GM12878 (cell line): ENCODE results near the gene MLLT3. TPM values are rescaled to one million over a fixed set of nuclear protein-coding genes. Genes with fewer than 3 reads are reported as not detected.

Source experiments
- ATAC-seq: fragments of 200-7000 bp; cut with Tn5 transposase; 3 replicates; pipeline ENCODE4 v1.9.1; 2020; ENCODE audit warnings: mild to moderate bottlenecking, moderate library complexity
- BruUV-seq: library from RNA; stranded (reverse); fragments of 400-500 nt; replicated peaks from 2 replicates; lab custom pipeline; 2021; lab: Mats Ljungman, UMichigan
- CTCF ChIA-PET: fragments of 300-600 bp; sonication (Branson Sonifier 250); formaldehyde crosslinking; extraction: SDS; loops from one replicate; lab custom pipeline; 2021; ENCODE audit warnings: inconsistent platforms; lab: Yijun Ruan, JAX
- POLR2A ChIA-PET: fragments of 350-600 bp; formaldehyde crosslinking; extraction: SDS; loops from one replicate; lab custom pipeline; 2021; ENCODE audit warnings: inconsistent platforms; lab: Charles Lee
- RAD21 ChIA-PET: fragments of 300-600 bp; sonication (Branson Sonifier 250); formaldehyde crosslinking; loops from one replicate; lab custom pipeline; 2023; ENCODE audit warnings: antibody characterized with exemption; ENCODE audit not compliant: unreplicated experiment; lab: Charles Lee
- SMC1A ChIA-PET: fragments of 300-600 bp; sonication (Branson Sonifier 250); formaldehyde crosslinking; loops from one replicate; lab custom pipeline; 2023; ENCODE audit not compliant: unreplicated experiment, uncharacterized antibody; lab: Charles Lee
- DNase-seq: peaks from one replicate; pipeline ENCODE4 v3.0.0-alpha.2; 2011; ENCODE audit warnings: low read depth, low spot score
- FAIRE-seq: peaks from 3 replicates; lab custom pipeline; 2011; peaks lifted over from hg19 to GRCh38; lab: Jason Lieb, UNC
- H2AFZ ChIP-seq: 2 replicates; pipeline ENCODE4 v1.6.0; 2011; ENCODE audit warnings: low read depth, low read length, control low read depth; ENCODE audit not compliant: control insufficient read depth
- H3K27ac ChIP-seq: 2 replicates; pipeline ENCODE4 v1.5.1; 2011; ENCODE audit warnings: control low read depth; ENCODE audit not compliant: control insufficient read depth, insufficient read depth
- H3K27me3 ChIP-seq, 2 experiments: replicated peaks in 1 of 2; 2 replicates each; pipeline versions ENCODE4 v1.6.0 to v1.6.1; 2011; ENCODE audit warnings: low read length in 1 of 2; ENCODE audit not compliant: control insufficient read depth in 2 of 2, insufficient read depth in 2 of 2
- H3K36me3 ChIP-seq, 2 experiments: 2 replicates each; pipeline ENCODE4 v1.5.1; 2011; ENCODE audit warnings: low read length in 1 of 2; ENCODE audit not compliant: control insufficient read depth in 2 of 2, insufficient read depth in 2 of 2
- H3K4me1 ChIP-seq: 2 replicates; pipeline ENCODE4 v1.6.1; 2011; ENCODE audit warnings: mild to moderate bottlenecking, low read length, moderate library complexity, mixed read lengths; ENCODE audit not compliant: control insufficient read depth, insufficient read depth
- H3K4me2 ChIP-seq: 2 replicates; pipeline ENCODE4 v1.6.0; 2011; ENCODE audit warnings: control low read depth; ENCODE audit not compliant: control insufficient read depth, insufficient read depth
- H3K4me3 ChIP-seq: fragments of 200-600 bp; sonication (generic); 2 replicates; pipeline ENCODE4 v1.5.1; 2016
- H3K79me2 ChIP-seq: 2 replicates; pipeline ENCODE4 v1.6.0; 2011; ENCODE audit warnings: low read length; ENCODE audit not compliant: control insufficient read depth, insufficient read depth
- H3K9ac ChIP-seq: 2 replicates; pipeline ENCODE4 v1.8.0; 2011; ENCODE audit warnings: low read length, control low read depth, mixed read lengths; ENCODE audit not compliant: control insufficient read depth, insufficient read depth
- H3K9me3 ChIP-seq: replicated peaks from 3 replicates; pipeline ENCODE4 v1.5.1; 2011; ENCODE audit warnings: mild to moderate bottlenecking, low read length; ENCODE audit not compliant: control insufficient read depth, insufficient read depth
- H4K20me1 ChIP-seq: 2 replicates; pipeline ENCODE4 v1.6.0; 2011; ENCODE audit not compliant: control insufficient read depth, insufficient read depth
- CREM ChIP-seq: IDR thresholded peaks from 2 replicates; pipeline ENCODE4 v1.6.1; 2014; ENCODE audit warnings: antibody characterized with exemption, low read depth
- CTCF ChIP-seq, 3 experiments: IDR thresholded peaks in 2 of 3; conservative IDR thresholded peaks in 1 of 3; 2 replicates each; pipeline ENCODE4 v1.5.1; 2011; ENCODE audit warnings: low read depth in 3 of 3, low read length in 3 of 3, mild to moderate bottlenecking in 3 of 3, control low read depth in 2 of 3, moderate library complexity in 2 of 3, inconsistent platforms in 1 of 3, mixed read lengths in 1 of 3; ENCODE audit not compliant: control insufficient read depth in 2 of 3, insufficient read depth in 1 of 3; ENCODE audit errors: extremely low read depth in 1 of 3
- DPF2 ChIP-seq: fragments of 450-650 bp; IDR thresholded peaks from 2 replicates; pipeline ENCODE4 v1.6.1; 2017; ENCODE audit warnings: mild to moderate bottlenecking
- EED ChIP-seq: sonication (generic); IDR thresholded peaks from 2 replicates; pipeline ENCODE4 v1.6.1; 2016; ENCODE audit warnings: antibody characterized with exemption, low read depth
- GATAD2B ChIP-seq: fragments of 450-650 bp; conservative IDR thresholded peaks from 2 replicates; pipeline ENCODE4 v1.6.1; 2017; ENCODE audit warnings: low read depth, mild to moderate bottlenecking, moderate library complexity
- HCFC1 ChIP-seq: fragments of 150-350 bp; IDR thresholded peaks from 2 replicates; pipeline ENCODE4 v1.6.1; 2014; ENCODE audit warnings: low read length
- KAT2A ChIP-seq: conservative IDR thresholded peaks from 2 replicates; pipeline ENCODE4 v1.6.1; 2011; ENCODE audit warnings: low read depth, low read length; ENCODE audit not compliant: control insufficient read depth
- LARP7 ChIP-seq: fragments of 450-650 bp; IDR thresholded peaks from 2 replicates; pipeline ENCODE4 v1.6.1; 2017; ENCODE audit warnings: mild to moderate bottlenecking
- PAX8 ChIP-seq: fragments of 450-650 bp; IDR thresholded peaks from 2 replicates; pipeline ENCODE4 v1.6.1; 2017; ENCODE audit warnings: mild to moderate bottlenecking, moderate library complexity
- RAD21 ChIP-seq: IDR thresholded peaks from 2 replicates; pipeline ENCODE4 v1.6.1; 2011; ENCODE audit warnings: mild to moderate bottlenecking, low read depth, low read length, moderate library complexity; ENCODE audit not compliant: insufficient read depth
- RAD51 ChIP-seq: fragments of 450-650 bp; IDR thresholded peaks from 2 replicates; pipeline ENCODE4 v1.6.1; 2016; ENCODE audit warnings: moderate library complexity, mild to moderate bottlenecking, inconsistent platforms
- RCOR1 ChIP-seq: conservative IDR thresholded peaks from 2 replicates; pipeline ENCODE4 v1.6.1; 2012; ENCODE audit warnings: low read depth, low read length, improper control_type of control experiment
- SMAD5 ChIP-seq: IDR thresholded peaks from 2 replicates; pipeline ENCODE4 v1.6.1; 2016; ENCODE audit warnings: antibody characterized with exemption, low read depth
- SP1 ChIP-seq: IDR thresholded peaks from one replicate; pipeline ENCODE4 v1.6.1; 2011; ENCODE audit warnings: low read depth, low read length
- STAT3 ChIP-seq: IDR thresholded peaks from 2 replicates; pipeline ENCODE4 v1.6.1; 2011; ENCODE audit warnings: low read depth, low read length, improper control_type of control experiment
- WRNIP1 ChIP-seq: IDR thresholded peaks from 2 replicates; pipeline ENCODE4 v1.6.1; 2011; ENCODE audit warnings: low read depth, low read length, improper control_type of control experiment, borderline replicate concordance
- YBX1 ChIP-seq: fragments of 450-650 bp; IDR thresholded peaks from 2 replicates; pipeline ENCODE4 v1.6.1; 2016; ENCODE audit warnings: antibody characterized with exemption
- WGBS: methylation state at CpG from one replicate; pipeline ENCODE4 v1.1.6; 2016; ENCODE audit warnings: low lambda C conversion rate; ENCODE audit not compliant: insufficient replicate concordance, insufficient coverage; ENCODE audit errors: missing lambda C conversion rate; 5-methylcytosine and 5-hydroxymethylcytosine counted together
- in situ Hi-C: fragments of 300-500 bp; cut with MboI; formaldehyde crosslinking; loops from 9 replicates; pipeline ENCODE4 v1.14.3; 2018; ENCODE audit warnings: mixed read lengths
- intact Hi-C: fragments of 100-400 bp; cut with micrococcal nuclease; formaldehyde crosslinking; loops from one replicate; pipeline ENCODE4 v1.14.2; 2022; ENCODE audit not compliant: unreplicated experiment
- polyA plus RNA-seq, 11 experiments: library from polyadenylated mRNA; depleted of rRNA in 4 of 11; unstranded in 6 of 11; stranded (reverse) in 5 of 11; fragments of >200 nt; fragmentation: Nextera tagmentation in 4 of 11; fragmentation: Illumina TruSeq in 1 of 11; extraction: Ambion mirVana in 4 of 11; extraction: Trizol in 1 of 11; gene quantifications; 1 replicate in 1 of 11; 2 replicates in 10 of 11; pipeline versions ENCODE4 v1.2.1 to v1.2.3, GENCODE V29; 2011 to 2016; ENCODE audit warnings: inconsistent platforms in 2 of 11, missing spikeins in 2 of 11, low read depth in 1 of 11
- total RNA-seq, 4 experiments: library from RNA; depleted of rRNA in 3 of 4; stranded (reverse); fragments of >200 nt in 3 of 4; fragmentation: Illumina TruSeq in 1 of 4; extraction: Trizol in 1 of 4; gene quantifications; 2 replicates each; pipeline versions ENCODE4 v1.2.1 to v1.2.3, GENCODE V29; 2013 to 2021
- TF ChIP-seq, protein P1 (sequence below): fragments of 150-350 bp; IDR thresholded peaks from 2 replicates; pipeline ENCODE4 v1.6.1; 2016; ENCODE audit warnings: low read depth, low read length

The MLLT3 gene
- total and polyA plus RNA-seq, 10 of the 15 experiments (the other 5 are each of a cell fraction or from before 2014, with no cell fraction given): 17.7 to 72.3 (median 35.6) TPM

- H3K4me2 ChIP-seq: no peak overlapping the region
- in situ Hi-C loops: no loop called here
- no peak overlapping the region for H2AFZ ChIP-seq
- 65% methylated on average over 3 of the region's 3 CpGs for WGBS
- CTCF ChIA-PET: no interaction called here
- no peaks in the 10 kb centered on the region for H3K36me3 ChIP-seq
- no peak for DNase-seq
- FAIRE-seq: no peak
- no TSS peak for BruUV-seq
- no peaks in the 10 kb centered on the region for H4K20me1 ChIP-seq
- no peaks in the 10 kb centered on the region for H3K9me3 ChIP-seq
- no peaks in the 10 kb centered on the region; the same call in 1 of the 2 replicates for H3K79me2 ChIP-seq
- H3K27ac ChIP-seq: no peak overlapping the region
- no peak for ATAC-seq
- no peak overlapping the region for H3K9ac ChIP-seq
- RAD21 ChIA-PET: no interaction called here
- H3K4me1 ChIP-seq: peaks cover 14% of the 10 kb centered on the region; the same call in 1 of the 2 replicates
- TF ChIP-seq PAX8 (no peak), HCFC1 (no peak), DPF2 (no peak), CREM (no peak), CTCF (IDR thresholded peaks at IDR 0.05 in 2 of 3, conservative IDR thresholded peaks at IDR 0.05 in 1 of 3; ENCODE audit: control insufficient read depth in 2 of 3, extremely low read depth in 1 of 3, insufficient read depth in 1 of 3, low read depth in 3 of 3, low read length in 3 of 3) (no peak), LARP7 (no peak), RAD21 (no peak), SMAD5 (no peak), SP1 (no peak), EED (no peak), STAT3 (no peak), RAD51 (no peak), YBX1 (no peak), RCOR1 (no peak), KAT2A (no peak), GATAD2B (no peak), WRNIP1 (no peak)
- TF ChIP-seq, protein P1, sequence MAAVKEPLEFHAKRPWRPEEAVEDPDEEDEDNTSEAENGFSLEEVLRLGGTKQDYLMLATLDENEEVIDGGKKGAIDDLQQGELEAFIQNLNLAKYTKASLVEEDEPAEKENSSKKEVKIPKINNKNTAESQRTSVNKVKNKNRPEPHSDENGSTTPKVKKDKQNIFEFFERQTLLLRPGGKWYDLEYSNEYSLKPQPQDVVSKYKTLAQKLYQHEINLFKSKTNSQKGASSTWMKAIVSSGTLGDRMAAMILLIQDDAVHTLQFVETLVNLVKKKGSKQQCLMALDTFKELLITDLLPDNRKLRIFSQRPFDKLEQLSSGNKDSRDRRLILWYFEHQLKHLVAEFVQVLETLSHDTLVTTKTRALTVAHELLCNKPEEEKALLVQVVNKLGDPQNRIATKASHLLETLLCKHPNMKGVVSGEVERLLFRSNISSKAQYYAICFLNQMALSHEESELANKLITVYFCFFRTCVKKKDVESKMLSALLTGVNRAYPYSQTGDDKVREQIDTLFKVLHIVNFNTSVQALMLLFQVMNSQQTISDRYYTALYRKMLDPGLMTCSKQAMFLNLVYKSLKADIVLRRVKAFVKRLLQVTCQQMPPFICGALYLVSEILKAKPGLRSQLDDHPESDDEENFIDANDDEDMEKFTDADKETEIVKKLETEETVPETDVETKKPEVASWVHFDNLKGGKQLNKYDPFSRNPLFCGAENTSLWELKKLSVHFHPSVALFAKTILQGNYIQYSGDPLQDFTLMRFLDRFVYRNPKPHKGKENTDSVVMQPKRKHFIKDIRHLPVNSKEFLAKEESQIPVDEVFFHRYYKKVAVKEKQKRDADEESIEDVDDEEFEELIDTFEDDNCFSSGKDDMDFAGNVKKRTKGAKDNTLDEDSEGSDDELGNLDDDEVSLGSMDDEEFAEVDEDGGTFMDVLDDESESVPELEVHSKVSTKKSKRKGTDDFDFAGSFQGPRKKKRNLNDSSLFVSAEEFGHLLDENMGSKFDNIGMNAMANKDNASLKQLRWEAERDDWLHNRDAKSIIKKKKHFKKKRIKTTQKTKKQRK: no peak
- SMC1A ChIA-PET: interaction anchor here (1.4 kb wide), 1 partner anchor 239 kb away, joined by 3 read pairs; no protein-coding TSS in a partner anchor
- POLR2A ChIA-PET: no interaction called here
- intact Hi-C loops: no loop called here
- no peak overlapping the region for H3K4me3 ChIP-seq
- no peaks in the 10 kb centered on the region for H3K27me3 ChIP-seq
These were observed 243.4 kb downstream of the MLLT3 start for GRCh38 chr9:20378851-20379250.
